DMS79 (cell line): ENCODE data around the gene DGCR2.

ENCODE experiments used
- DNase-seq: peaks from one replicate; lab custom pipeline; 2025; lab: John Stamatoyannopoulos, UW

Gene DGCR2

DNA sequence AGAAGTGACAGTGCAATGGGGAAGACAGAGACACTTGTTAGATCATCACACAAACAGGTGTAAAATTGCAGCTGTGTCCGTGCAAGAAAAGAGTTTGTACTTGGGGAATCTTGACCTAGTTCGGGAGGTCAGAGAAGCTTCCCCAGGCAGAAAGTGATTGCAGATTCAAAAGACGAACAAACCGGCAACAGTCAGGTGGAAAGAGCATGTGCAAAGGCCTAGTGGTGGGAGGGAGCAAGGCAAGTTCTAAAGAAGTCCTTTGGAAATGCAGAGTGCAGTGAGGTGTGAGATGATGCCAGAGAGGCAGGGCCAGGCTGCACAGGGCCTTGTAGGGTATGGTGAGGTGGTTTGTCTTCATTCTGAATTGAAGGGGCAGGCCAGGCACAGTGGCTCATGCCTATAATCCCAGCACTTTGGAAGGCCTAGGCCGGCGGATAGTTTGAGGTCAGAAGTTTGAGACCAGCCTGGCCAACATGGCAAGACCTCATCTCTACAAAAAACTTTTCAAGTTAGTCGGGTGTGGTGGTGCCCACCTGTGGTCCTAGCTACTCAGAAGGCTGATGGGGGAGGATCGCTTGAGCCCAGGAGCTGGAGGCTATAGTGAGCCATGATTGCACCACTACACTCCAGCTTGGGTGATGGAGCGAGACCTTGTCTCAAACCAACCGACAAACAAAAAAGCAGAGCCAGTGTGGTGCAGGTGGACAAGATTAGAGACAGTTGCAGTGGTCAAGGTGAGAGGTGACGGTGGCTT, 24.2 kb upstream of the DGCR2 start:
- DNase-seq = no peak

DNA sequence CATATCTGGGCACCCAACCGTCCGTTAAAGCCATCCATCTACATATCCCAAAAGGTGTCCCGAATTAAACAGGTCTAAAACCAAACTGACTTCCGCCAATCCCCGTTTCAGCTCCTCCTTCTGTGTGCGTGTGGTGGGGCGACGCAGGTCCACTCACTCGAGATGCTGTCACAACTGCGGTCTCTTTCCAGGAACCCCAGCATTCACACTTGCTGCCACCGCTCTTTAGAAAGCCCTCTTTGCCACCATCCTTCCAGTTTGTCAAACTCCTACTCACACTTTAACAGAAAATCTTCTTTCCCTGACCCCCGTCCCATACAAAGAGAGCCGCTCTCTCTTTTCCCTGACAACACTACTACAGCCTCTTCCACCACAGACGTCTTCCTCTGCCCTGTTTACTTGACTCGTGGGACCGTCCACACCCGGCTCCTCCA, 21.8 kb upstream of the DGCR2 start:
- DNase-seq = no peak

- DNase-seq = no peak
These were observed 21.0 kb upstream of the DGCR2 start for GRCh38 chr22:19143212-19143611.

DNA sequence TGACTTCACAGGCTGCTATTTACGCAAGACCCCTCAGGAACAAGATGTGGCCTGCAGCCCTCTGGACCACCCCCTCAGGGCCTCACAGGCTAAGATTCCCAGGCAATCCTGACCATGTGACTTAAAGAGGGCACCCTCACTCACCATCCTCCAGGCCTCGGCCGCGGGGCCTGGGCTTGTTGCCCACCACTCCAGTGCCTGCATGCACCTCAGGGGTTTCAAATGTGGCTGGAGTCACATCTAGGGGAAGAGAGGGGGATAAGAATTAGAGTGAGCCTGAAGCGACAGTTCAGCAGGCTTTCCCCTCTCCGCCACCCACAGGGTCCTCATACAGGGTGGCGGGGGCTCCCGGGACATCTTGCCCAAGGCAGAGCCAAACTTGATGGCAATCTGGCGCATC, 20.2 kb upstream of the DGCR2 start:
- DNase-seq = no peak

GRCh38 chr22:19139974-19140373, 17.8 kb upstream of the DGCR2 start:
- no peak for DNase-seq

DNA sequence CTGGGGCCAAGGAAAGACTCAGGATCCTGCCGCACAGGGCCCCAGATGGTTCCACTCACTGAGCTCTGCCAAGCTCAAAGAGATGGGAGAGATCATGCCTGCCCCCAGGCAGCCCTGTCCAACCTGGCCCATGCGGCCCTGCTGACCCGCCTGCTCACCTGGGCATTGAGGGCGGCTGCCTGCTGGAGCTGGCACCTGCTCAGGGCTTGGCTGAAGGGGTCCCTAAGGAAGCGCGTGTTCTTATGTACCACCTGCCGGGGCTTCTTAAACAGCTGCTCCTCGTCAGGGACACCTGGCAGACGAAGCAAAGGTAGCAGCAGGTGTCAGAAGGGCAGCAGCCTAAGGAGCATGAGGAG, 16.8 kb upstream of the DGCR2 start:
- DNase-seq = no peak

GRCh38 chr22:19138217-19139000, 16.2 kb upstream of the DGCR2 start:
- no peak for DNase-seq

DNA sequence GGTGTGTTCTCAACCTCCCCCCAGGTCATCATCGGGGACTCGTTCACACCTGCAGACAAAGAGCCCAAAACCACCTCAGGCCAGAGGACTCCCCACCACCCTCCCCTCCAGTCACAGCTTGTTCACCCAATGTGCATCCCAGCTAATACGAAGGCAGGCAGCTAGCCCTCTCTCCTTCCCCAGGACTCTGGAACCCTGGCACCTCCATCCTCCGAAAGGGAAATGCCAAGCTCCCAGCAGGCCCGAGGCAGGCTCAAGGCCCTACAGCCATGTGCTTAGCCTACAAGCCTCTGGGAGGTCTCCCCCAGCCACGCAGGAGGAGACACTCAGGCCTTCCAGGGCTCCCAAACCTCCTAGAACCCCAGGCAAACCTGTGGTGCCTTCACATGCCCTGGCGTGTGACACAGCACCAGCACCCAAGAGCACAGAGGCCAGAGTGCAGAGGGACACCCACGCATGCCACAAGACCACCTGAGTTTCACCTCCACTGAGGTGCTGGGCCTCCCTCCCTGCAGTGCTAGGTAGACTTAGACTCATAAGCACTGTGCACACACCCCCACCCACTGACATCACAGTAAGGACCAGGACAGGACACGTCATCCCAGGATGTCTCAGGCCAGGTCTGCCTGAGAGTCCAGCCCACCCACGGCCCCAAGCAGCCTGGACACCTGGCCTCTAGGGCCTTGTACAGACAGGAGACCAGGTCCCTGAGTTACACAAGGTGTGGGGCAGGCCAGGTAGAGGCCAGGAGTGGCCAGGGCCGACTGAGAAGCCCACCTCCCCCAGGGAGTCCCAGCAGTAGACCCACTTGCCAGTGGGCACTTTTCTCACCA, 15.4 kb upstream of the DGCR2 start:
- DNase-seq = no peak

DNA sequence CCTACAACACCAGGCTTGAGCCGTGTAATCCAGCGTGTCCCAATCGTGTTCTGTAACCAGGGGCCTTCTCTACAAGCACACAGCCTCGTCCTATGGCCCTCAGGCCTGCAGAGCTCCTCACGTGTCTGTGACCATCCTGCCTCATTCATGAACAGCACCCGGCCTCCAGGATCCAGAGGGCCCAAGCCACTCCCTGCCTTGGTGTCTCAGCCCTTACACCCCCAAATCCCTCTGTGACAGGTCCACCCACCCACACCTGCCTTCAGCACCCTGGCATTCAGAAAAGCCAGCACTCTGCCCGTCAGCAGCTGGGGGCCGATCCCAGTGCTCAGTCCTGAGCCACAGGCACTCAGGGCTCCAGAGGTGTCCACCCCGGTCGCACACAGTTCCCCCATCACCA, 14.7 kb upstream of the DGCR2 start:
- no peak for DNase-seq

GRCh38 chr22:19134874-19135273, 12.7 kb upstream of the DGCR2 start:
- DNase-seq = no peak

DNA sequence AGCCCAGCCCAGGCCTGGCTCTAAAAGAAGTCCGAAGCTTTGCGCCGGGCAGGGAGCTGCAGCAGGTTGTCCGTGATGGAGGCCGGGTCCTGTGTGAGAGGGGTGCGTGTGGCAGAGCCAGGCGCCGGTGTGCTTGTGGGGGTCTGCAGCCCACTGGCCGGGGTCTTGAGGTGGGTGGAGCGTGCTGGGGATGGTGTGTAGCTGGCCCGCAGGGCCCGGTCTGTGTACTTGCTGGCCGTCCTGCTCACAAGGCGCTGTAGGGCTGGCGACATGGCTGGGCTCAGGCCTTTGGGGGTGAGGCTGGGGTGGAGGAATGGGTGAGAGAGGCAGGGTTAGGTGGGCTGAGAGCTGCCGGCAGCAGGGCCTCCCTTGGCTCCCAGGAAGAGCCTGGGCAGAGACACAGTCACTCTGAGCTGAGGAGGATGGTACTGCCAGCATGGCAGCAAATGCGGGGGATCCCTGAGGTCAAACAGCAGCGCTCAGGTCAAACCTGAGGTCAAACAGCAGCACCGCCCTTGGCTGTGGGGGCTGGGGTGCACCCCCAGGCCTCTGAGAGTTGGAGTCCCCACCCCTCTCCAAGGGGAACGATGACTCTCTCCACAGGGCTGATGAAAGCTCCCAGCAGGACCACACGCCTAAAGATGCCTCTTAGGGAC, 12.1 kb upstream of the DGCR2 start:
- DNase-seq = no peak

DNA sequence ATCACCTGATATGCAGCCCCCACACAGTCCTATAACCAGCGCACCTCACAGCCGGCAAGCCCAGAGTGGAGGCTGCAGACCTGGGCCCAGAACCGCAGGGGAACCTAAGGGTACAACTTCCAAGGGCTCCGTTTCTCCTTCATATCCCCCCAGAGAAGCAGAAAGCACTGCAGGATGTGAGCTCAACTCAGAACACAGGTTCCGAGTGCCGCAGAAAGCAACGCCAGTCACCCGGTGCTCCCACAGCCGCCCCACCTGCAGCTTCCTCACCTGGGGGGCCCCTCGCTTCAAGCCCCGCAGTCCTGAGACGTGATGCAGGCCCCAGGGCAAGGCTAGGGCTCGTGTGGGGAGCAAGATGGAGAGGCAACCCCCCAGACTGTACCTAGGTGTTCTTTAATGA, 11.3 kb upstream of the DGCR2 start:
- no peak for DNase-seq

GRCh38 chr22:19132693-19133400, 10.6 kb upstream of the DGCR2 start:
- no peak for DNase-seq

DNA sequence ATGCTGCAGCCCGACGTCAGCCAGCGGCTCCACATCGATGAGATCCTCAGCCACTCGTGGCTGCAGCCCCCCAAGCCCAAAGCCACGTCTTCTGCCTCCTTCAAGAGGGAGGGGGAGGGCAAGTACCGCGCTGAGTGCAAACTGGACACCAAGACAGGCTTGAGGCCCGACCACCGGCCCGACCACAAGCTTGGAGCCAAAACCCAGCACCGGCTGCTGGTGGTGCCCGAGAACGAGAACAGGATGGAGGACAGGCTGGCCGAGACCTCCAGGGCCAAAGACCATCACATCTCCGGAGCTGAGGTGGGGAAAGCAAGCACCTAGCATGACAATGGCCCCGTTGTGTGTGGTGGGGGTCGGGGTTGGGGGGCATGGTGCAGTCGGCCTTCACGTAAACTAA, 9.9 kb upstream of the DGCR2 start:
- no peak for DNase-seq

DNA sequence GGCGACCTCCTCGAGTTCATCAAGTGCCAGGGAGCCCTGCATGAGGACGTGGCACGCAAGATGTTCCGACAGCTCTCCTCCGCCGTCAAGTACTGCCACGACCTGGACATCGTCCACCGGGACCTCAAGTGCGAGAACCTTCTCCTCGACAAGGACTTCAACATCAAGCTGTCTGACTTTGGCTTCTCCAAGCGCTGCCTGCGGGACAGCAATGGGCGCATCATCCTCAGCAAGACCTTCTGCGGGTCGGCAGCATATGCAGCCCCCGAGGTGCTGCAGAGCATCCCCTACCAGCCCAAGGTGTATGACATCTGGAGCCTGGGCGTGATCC, 9.4 kb upstream of the DGCR2 start:
- DNase-seq = no peak

DNA sequence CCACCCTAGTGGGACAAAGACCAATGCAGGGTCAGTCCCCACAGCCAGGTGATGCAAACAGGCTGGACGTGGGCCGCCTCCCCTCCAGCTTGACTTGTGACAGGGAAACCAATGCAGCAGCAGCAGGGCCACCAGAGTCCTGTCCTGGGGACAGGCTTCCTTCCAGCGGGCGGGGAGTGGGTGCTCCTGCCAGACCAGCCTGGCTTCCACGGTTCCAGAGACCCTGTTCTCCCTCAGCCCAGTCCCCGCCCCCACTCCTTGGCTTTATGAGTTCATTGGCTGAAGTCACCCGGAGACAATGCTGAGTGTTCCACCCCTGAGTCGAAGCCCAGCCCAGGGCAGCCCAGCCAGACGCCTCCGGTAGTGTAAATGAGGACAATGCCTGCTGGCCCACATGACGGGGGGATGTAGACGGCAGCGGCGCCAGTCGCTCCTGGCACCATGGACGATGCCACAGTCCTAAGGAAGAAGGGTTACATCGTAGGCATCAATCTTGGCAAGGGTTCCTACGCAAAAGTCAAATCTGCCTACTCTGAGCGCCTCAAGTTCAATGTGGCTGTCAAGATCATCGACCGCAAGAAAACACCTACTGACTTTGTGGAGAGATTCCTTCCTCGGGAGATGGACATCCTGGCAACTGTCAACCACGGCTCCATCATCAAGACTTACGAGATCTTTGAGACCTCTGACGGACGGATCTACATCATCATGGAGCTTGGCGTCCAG, 8.9 kb upstream of the DGCR2 start, which contains the start of gene TSSK2:
TSSK2 (plus strand) TSS at position 350 of the 726 bp plus-strand sequence; CDS start at position 442, 92 bp downstream.
- DNase-seq = no peak

DNA sequence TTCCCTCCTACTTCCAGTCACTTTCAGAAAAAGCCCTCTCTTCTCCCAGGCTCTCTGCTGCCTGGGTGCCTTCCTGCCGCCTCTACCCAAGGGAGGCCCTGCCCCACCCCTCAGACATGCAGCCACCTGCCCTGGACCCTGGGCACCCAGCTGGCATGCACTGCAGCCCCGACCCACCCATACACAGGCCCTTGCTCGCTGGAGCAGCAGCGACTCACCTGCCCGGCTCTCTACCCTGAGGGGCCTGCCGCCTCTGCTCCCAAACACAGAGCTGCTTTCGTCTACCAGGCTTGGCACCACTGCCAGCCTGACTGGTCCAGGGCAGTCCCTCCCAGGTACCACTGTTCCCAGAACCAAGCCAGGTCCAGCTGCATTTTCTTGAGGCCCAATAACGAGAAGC, 7.7 kb upstream of the DGCR2 start:
- no peak for DNase-seq

DNA sequence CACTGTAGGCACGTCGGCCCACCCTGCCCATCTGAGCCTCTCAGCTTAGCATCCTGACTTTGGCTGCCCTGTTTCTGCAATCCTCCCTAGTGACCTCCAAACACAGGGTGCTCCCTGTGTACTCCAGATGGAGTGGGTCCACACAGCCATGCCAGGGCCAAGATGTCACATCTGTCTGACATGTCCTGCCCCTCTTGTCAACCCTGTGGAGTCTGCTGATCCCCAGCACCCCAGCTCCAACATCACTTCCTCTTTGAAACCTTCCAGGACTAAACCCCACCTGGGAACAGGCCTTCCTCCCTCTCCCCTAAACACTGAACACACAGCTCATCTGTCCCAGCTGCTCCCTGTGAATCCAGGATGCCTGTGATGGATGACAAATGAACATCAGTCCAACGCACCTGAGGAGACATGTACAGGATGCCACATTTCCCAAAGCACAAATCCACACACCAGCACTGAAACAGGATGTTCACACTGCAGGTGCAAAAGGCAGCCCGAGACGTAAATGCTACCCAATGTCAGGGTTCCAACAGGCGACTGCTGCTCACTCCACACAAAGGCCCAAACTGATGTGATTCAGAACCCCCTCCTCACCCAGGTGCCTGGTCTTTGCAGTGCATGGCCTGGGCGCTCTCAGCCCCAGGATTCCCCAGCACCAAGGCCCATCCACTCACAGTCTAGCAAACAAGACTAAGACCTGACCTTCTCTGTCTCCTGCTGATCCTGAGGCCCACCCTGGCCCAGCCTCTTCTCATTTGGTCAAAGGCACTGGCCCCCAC, 6.9 kb upstream of the DGCR2 start:
- no peak for DNase-seq

GRCh38 chr22:19128009-19128401, 5.8 kb upstream of the DGCR2 start:
- DNase-seq = no peak

DNA sequence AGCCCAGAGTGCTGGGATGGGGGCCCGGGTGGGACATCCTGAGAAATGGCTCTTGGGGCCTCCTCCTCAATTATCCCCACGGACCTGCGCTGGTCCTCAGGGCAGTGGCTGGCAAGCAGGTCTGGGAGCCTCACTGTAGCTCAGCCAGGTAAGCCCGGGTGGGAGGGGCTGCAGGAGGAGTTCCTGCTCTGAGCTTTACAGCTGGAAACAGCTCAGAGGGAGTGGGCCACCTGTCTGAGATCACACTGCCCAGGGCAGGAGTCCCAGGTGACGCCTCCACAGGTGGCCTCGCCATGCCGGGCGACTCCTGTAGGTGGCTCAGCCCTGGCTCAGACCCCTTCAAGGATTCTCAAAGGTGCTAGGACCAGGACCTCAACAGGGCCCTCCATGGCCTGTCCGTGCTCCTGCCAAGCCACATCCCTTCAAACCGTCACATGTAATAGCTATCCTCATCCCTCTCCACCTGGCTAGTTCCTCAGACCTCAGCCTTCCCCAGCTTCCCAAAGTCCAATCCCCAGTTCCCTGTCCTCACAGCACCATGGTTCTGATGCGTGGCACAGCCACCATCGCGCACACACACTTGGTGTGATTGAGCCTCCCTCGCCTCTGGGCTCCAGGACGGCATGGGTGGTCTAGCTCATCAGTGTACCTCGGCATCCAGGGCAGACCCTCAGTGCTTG, 5.3 kb upstream of the DGCR2 start:
- no peak for DNase-seq
